ENCODE measurements around the gene TMEM163.
A peak's percentile ranks its signal among the peaks of the same experiment; 100 is the strongest.

DNA sequence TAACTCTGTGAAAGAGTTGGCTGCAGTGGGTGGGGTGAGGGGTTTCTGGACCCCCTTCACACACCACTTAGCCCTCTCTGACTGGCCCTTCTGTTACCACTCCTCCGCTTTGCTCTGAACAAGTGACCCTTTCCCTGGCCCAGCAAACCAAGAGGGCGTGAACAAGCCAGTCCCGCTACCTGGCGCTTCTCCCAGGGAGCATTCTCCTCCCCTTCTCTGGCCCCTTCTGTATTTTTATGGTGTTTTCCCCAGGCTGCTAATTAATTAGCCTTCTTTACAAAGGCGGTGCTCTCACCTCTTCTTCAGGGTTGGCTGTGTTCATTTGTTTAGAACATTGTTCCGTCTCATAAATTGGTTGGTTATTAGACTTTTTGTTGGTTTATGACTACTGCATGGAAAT, 284.8 kb downstream of the TMEM163 start:
- TF ChIP-seq, protein P1, sequence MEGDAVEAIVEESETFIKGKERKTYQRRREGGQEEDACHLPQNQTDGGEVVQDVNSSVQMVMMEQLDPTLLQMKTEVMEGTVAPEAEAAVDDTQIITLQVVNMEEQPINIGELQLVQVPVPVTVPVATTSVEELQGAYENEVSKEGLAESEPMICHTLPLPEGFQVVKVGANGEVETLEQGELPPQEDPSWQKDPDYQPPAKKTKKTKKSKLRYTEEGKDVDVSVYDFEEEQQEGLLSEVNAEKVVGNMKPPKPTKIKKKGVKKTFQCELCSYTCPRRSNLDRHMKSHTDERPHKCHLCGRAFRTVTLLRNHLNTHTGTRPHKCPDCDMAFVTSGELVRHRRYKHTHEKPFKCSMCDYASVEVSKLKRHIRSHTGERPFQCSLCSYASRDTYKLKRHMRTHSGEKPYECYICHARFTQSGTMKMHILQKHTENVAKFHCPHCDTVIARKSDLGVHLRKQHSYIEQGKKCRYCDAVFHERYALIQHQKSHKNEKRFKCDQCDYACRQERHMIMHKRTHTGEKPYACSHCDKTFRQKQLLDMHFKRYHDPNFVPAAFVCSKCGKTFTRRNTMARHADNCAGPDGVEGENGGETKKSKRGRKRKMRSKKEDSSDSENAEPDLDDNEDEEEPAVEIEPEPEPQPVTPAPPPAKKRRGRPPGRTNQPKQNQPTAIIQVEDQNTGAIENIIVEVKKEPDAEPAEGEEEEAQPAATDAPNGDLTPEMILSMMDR (IDR thresholded peaks at IDR 0.05), result no peak
- TF ChIP-seq POLR2A (IDR thresholded peaks at IDR 0.05), result peak; percentile 3
